Esophagus muscularis mucosa (tissue), 4 donors: ENCODE data around the gene RNF7. TPM values are rescaled to one million over a fixed set of nuclear protein-coding genes. Genes with fewer than 3 reads are reported as not detected.
A peak's percentile ranks its signal among the peaks of the same experiment; 100 is the strongest.

Source experiments
- DNase-seq: peaks from one replicate; pipeline ENCODE4 v3.0.0-alpha.2; 2017; ENCODE audit errors: extremely low spot score
- H3K27ac ChIP-seq, 4 donors: fragments of 200-600 bp; sonication (generic); replicated peaks in 1 of 4; 1 replicate in 3 of 4; 2 replicates in 1 of 4; pipeline ENCODE4 v1.5.1; 2016 to 2019; ENCODE audit warnings: mild to moderate bottlenecking in 1 of 4
- H3K27me3 ChIP-seq, 4 donors: fragments of 200-600 bp; sonication (generic); one replicate each; pipeline versions ENCODE4 v1.5.1 to v1.6.0; 2016 to 2019
- H3K36me3 ChIP-seq, 4 donors: fragments of 200-600 bp; sonication (generic); one replicate each; pipeline ENCODE4 v1.5.1; 2016 to 2019
- H3K4me1 ChIP-seq, 4 donors: fragments of 200-600 bp; sonication (generic); one replicate each; pipeline ENCODE4 v1.5.1; 2016 to 2019
- H3K4me3 ChIP-seq, 4 donors: fragments of 200-600 bp; sonication (generic); 1 replicate in 2 of 4; 2 replicates in 2 of 4; pipeline ENCODE4 v1.5.1; 2016 to 2019; ENCODE audit warnings: mild to moderate bottlenecking in 4 of 4, moderate library complexity in 1 of 4
- H3K9me3 ChIP-seq, 4 donors: fragments of 200-600 bp; sonication (generic); 1 replicate in 3 of 4; 2 replicates in 1 of 4; pipeline ENCODE4 v1.5.1; 2016 to 2019
- CTCF ChIP-seq, 3 experiments: fragments of 200-600 bp in 2 of 3; fragments of 450-650 bp in 1 of 3; sonication (generic) in 2 of 3; IDR thresholded peaks; one replicate each; pipeline ENCODE4 v1.5.1; 2017 to 2019; ENCODE audit warnings: antibody characterized with exemption in 3 of 3, mild to moderate bottlenecking in 2 of 3, moderate library complexity in 1 of 3
- EP300 ChIP-seq: sonication (generic); formaldehyde crosslinking; IDR thresholded peaks from one replicate; pipeline ENCODE4 v1.6.1; 2017; ENCODE audit warnings: antibody characterized with exemption
- POLR2A ChIP-seq: fragments of 450-650 bp; IDR thresholded peaks from one replicate; pipeline ENCODE4 v1.6.1; 2017; ENCODE audit warnings: antibody characterized with exemption, moderate library complexity, mild to moderate bottlenecking, low read depth
- POLR2AphosphoS5 ChIP-seq, 2 donors: sonication (generic); formaldehyde crosslinking; IDR thresholded peaks; one replicate each; pipeline ENCODE4 v1.6.1; 2017; ENCODE audit warnings: antibody characterized with exemption in 2 of 2
- WGBS: methylation state at CpG from one replicate; pipeline ENCODE4 v1.1.5; 2018; 5-methylcytosine and 5-hydroxymethylcytosine counted together
- intact Hi-C: fragments of 100-400 bp; cut with DNase I; formaldehyde crosslinking; loops from one replicate; pipeline ENCODE4 v1.15.1; 2023
- total RNA-seq, 4 donors: library from RNA; depleted of rRNA; stranded (reverse); fragments of >200 nt; gene quantifications; one replicate each; pipeline versions ENCODE4 v1.1.0 to v1.2.1, GENCODE V29; 2016

The RNF7 gene
- total RNA-seq, 4 donors from 2014 or later, result 47.2 to 107 (median 80.2) TPM

DNA sequence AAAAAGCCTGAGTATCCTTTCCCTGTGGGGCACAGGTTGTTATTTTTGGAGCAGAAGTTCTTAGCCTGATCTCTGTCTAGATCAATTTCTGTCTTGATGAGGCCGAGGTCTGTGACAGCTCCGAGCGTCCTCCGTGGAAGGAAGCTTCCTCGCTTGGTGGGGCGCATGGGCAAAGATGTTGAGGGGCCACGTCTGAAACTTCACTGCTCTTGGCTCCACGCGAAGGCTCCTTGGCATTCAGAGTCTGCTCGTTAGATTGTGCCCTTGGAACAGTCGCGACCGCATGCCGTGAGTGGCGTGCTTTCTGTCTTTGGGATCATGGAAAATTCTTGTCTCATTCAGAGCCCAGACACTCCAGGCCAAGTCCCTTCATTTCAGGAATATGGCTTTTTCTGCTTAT lies 38.8 kb downstream of the RNF7 start:
- H3K4me1 ChIP-seq, result no peaks in the 10 kb centered on the region
- peaks cover 0 to 8% (median 0%) of the 10 kb centered on the region in 4 donors for H3K27me3 ChIP-seq
- no peak overlapping the region for H3K4me3 ChIP-seq
- WGBS, result 92% methylated on average over 14 of the region's 15 CpGs
- peak; percentile 29 for DNase-seq
- no peaks in the 10 kb centered on the region for H3K9me3 ChIP-seq
- no peak overlapping the region for H3K27ac ChIP-seq
- no peaks in the 10 kb centered on the region for H3K36me3 ChIP-seq
- TF ChIP-seq CTCF (IDR thresholded peaks at IDR 0.05) (no peak), POLR2AphosphoS5 (IDR thresholded peaks at IDR 0.05) (no peak), EP300 (no peak), POLR2A (no peak)
- intact Hi-C loops, result no loop called here

DNA sequence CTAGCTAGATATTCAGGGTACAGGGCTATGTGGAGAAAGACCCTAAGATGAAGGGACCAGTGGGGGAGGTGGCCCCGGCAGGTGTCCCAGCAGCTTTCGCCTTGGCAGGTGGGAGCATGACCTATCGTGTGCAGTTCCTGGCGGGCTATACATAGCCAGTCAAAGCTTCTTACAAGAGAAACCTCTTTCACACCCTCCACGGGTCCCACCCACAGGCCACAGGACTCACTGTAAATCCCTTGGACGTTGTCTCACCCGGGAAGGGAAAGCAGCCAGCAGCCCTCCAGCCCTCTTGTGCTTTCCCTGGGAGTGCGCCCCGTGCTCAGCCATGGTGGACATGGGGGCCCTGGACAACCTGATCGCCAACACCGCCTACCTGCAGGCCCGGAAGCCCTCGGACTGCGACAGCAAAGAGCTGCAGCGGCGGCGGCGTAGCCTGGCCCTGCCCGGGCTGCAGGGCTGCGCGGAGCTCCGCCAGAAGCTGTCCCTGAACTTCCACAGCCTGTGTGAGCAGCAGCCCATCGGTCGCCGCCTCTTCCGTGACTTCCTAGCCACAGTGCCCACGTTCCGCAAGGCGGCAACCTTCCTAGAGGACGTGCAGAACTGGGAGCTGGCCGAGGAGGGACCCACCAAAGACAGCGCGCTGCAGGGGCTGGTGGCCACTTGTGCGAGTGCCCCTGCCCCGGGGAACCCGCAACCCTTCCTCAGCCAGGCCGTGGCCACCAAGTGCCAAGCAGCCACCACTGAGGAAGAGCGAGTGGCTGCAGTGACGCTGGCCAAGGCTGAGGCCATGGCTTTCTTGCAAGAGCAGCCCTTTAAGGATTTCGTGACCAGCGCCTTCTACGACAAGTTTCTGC lies 40.1 kb downstream of the RNF7 start:
- H3K27me3 ChIP-seq, result peaks cover 0 to 8% (median 0%) of the 10 kb centered on the region in 4 donors
- WGBS, result 89% methylated on average over 29 of the region's 42 CpGs
- H3K27ac ChIP-seq, result no peak overlapping the region
- H3K4me3 ChIP-seq, result no peak overlapping the region
- peak; percentile 84 for DNase-seq
- TF ChIP-seq CTCF (IDR thresholded peaks at IDR 0.05), result no peak
- no peaks in the 10 kb centered on the region for H3K4me1 ChIP-seq
- H3K9me3 ChIP-seq, result no peaks in the 10 kb centered on the region
- intact Hi-C loops, result no loop called here
- no peaks in the 10 kb centered on the region for H3K36me3 ChIP-seq

GRCh38 chr3:141779667-141780066 lies 41.6 kb downstream of the RNF7 start:
- Histone ChIP-seq H3K27me3 (peaks cover 0 to 8% (median 0%) of the 10 kb centered on the region in 4 donors), H3K9me3 (no peaks in the 10 kb centered on the region), H3K4me3 (no peak overlapping the region), H3K27ac (no peak overlapping the region), H3K36me3 (no peaks in the 10 kb centered on the region), H3K4me1 (no peaks in the 10 kb centered on the region)
- intact Hi-C loops, result no loop called here
- 100% methylated on average over 1 of the region's 1 CpG for WGBS
- TF ChIP-seq POLR2A (no peak), POLR2AphosphoS5 (IDR thresholded peaks at IDR 0.05) (no peak), CTCF (IDR thresholded peaks at IDR 0.05) (no peak), EP300 (no peak)
- DNase-seq, result no peak

GRCh38 chr3:141782386-141782932 lies 44.4 kb downstream of the RNF7 start:
- intact Hi-C loops, result no loop called here
- peaks cover 0 to 8% (median 0%) of the 10 kb centered on the region in 4 donors for H3K27me3 ChIP-seq
- no peaks in the 10 kb centered on the region for H3K36me3 ChIP-seq

More at GRCh38 chr3:141782386-141782932, 44.4 kb downstream of the RNF7 start:
- H3K9me3 ChIP-seq, result no peaks in the 10 kb centered on the region
- H3K4me3 ChIP-seq, result no peak overlapping the region
- DNase-seq, result no peak
- H3K27ac ChIP-seq, result no peak overlapping the region
- no peaks in the 10 kb centered on the region for H3K4me1 ChIP-seq
- 43% methylated on average over 4 of the region's 4 CpGs for WGBS
- TF ChIP-seq EP300, result no peak
- TF ChIP-seq CTCF (IDR thresholded peaks at IDR 0.05), result peak in 1 of 3 experiments; percentile 13
